NCI-H82 treated with DMSO at 0.1 percent for 48 hours (cell line): ENCODE measurements around the gene LRRC34.

ENCODE experiments used
- DNase-seq: peaks from one replicate; lab custom pipeline; 2025; ENCODE audit not compliant: unreplicated experiment; lab: John Stamatoyannopoulos, UW

LRRC34 gene

GRCh38 chr3:169815590-169816150, 3.0 kb upstream of the LRRC34 start:
- DNase-seq = no peak

GRCh38 chr3:169813757-169814517, 1.2 kb upstream of the LRRC34 start:
- no peak for DNase-seq

- DNase-seq = no peak
These were observed 574 bp upstream of the LRRC34 start for GRCh38 chr3:169813278-169813677.

- DNase-seq = peak; percentile 36
These were observed 923 bp downstream of the LRRC34 start for GRCh38 chr3:169811631-169812331.

- no peak for DNase-seq
These were observed 3.4 kb downstream of the LRRC34 start for GRCh38 chr3:169809230-169809795.

GRCh38 chr3:169804681-169805080, 8.0 kb downstream of the LRRC34 start:
- no peak for DNase-seq

- DNase-seq = no peak
These were observed 20.3 kb downstream of the LRRC34 start for GRCh38 chr3:169792359-169792758.

- no peak for DNase-seq
These were observed 21.8 kb downstream of the LRRC34 start for GRCh38 chr3:169790687-169791429.

- DNase-seq = no peak
These were observed 22.5 kb downstream of the LRRC34 start for GRCh38 chr3:169790219-169790618.

- DNase-seq = no peak
These were observed 24.9 kb downstream of the LRRC34 start for GRCh38 chr3:169787791-169788190.

GRCh38 chr3:169787120-169787519, 25.6 kb downstream of the LRRC34 start:
- DNase-seq = no peak

GRCh38 chr3:169781209-169781855, 31.4 kb downstream of the LRRC34 start:
- DNase-seq = no peak

- DNase-seq = no peak
These were observed 32.0 kb downstream of the LRRC34 start for GRCh38 chr3:169780742-169781141.

GRCh38 chr3:169777822-169778221, 34.9 kb downstream of the LRRC34 start:
- no peak for DNase-seq

GRCh38 chr3:169774186-169774585, 38.5 kb downstream of the LRRC34 start:
- DNase-seq = no peak

GRCh38 chr3:169772897-169773816, 39.5 kb downstream of the LRRC34 start, which contains the start of gene MYNN:
TSS of gene MYNN (plus strand) at chr3:169773396. CDS start at chr3:169774296, 900 bp downstream.
- DNase-seq = peak; percentile 79

GRCh38 chr3:169772305-169772896, 40.3 kb downstream of the LRRC34 start:
- peak; percentile 92 for DNase-seq

GRCh38 chr3:169771497-169772304, 41.0 kb downstream of the LRRC34 start:
- peak; percentile 82 for DNase-seq
